Coronary artery (tissue), 2 donors: ENCODE results near the gene VANGL2.

Source experiments
- DNase-seq: peaks from one replicate; pipeline ENCODE4 v3.0.0-alpha.2; 2017; ENCODE audit warnings: low spot score
- H3K27ac ChIP-seq, 2 donors: fragments of 200-600 bp; sonication (generic); one replicate each; pipeline ENCODE4 v1.5.1; 2016 to 2019
- H3K4me3 ChIP-seq: fragments of 200-600 bp; sonication (generic); 2 replicates; pipeline ENCODE4 v1.5.1; 2016; ENCODE audit warnings: mild to moderate bottlenecking, moderate library complexity
- TF ChIP-seq, protein P1 (sequence below): fragments of 200-600 bp; sonication (generic); IDR thresholded peaks from one replicate; pipeline ENCODE4 v1.5.1; 2019; ENCODE audit warnings: antibody characterized with exemption

The VANGL2 gene

DNA sequence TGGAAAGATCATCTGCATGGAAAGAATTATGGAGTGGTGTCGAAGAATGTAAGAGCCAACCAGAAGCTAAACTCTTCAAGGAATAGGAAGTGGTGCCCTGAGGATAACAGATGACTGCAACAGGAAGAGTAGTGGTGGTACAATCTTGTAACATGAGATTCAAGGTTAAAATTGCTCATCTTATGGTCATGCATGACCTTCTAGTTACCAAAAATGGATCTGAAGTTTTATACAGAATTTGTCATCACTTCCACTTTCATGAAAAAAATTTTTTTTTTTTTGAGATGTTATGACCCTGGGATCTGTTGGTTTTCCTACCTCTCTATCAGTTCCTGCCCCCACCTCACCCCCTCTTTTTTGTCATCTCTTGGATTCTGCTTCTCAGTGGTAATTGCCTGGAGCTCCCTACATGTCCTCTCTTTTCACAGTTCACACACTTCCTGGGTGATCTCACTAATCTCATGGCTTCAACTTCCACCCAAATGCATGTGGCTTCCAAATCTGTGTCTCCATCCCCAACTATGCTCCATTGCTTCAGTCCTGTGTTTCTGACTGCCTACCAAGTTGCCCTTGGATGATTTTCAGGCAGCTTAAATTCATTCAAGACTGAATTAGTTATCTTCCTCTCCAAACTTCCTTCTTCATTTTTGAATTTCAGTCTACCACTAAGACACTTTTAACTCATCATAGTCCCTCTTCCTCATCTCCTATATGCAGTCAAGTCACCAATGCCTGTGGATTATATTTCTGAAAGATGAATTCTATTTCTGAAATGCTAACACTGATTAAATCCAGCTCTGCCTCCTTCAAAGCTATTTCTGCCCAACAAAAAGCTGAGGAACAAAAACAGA, 74.3 kb downstream of the VANGL2 start:
- DNase-seq: no peak
- TF ChIP-seq, protein P1, sequence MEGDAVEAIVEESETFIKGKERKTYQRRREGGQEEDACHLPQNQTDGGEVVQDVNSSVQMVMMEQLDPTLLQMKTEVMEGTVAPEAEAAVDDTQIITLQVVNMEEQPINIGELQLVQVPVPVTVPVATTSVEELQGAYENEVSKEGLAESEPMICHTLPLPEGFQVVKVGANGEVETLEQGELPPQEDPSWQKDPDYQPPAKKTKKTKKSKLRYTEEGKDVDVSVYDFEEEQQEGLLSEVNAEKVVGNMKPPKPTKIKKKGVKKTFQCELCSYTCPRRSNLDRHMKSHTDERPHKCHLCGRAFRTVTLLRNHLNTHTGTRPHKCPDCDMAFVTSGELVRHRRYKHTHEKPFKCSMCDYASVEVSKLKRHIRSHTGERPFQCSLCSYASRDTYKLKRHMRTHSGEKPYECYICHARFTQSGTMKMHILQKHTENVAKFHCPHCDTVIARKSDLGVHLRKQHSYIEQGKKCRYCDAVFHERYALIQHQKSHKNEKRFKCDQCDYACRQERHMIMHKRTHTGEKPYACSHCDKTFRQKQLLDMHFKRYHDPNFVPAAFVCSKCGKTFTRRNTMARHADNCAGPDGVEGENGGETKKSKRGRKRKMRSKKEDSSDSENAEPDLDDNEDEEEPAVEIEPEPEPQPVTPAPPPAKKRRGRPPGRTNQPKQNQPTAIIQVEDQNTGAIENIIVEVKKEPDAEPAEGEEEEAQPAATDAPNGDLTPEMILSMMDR: no peak
- H3K4me3 ChIP-seq: no peak overlapping the region
- no peak overlapping the region for H3K27ac ChIP-seq
